Stimulated activated CD8-positive, alpha-beta memory T cell treated with anti-CD3 and anti-CD28 coated beads, Interleukin-12 subunit alpha, Interleukin-12 subunit beta, amount 100 ng/mL, for 4 hours (primary cell): ENCODE data around the gene SYNPO2.

Experiments used
- DNase-seq: peaks from one replicate; pipeline ENCODE4 v3.0.0-alpha.2; 2020; ENCODE audit warnings: low read depth

SYNPO2 gene

DNA sequence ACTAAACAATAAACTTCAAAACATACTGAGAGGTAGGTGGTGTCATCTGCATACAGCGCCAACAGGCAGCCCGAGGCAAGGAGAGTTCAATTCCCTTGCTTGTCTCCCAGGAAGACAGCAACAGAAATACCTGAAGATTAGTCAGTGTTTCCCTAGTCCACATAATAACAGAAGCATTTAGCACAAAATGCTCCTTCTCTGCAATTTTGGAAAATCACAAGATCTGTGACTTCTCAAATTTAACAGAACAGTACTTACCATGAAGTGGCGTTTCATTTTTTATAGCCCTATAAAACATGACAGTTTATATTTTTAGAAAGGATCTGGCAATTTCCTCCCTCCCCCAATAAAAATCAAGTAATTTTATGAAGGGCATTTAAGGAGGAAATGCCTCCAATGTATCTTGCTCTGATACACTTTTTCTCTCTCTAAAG lies 179.9 kb downstream of the SYNPO2 start:
- no peak for DNase-seq

DNA sequence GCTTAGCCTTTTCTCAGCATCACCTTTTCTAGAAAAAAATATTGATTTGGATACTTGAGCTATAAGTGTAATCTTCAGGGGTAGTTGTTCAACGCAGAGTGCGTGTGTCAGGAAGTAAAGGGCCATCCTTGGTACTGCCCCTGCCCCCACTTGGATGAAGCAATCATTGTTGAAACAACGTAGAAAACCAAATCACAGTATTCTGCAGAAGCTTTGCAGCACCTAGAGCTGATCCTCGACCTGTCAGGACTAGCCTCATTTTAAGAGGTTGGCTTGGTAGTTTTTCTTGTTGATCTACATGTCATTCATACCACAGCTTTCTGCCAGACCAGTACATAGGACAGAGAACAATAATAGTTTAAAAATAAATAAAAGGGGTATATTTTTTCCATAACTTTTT lies 181.6 kb downstream of the SYNPO2 start:
- DNase-seq, result no peak

DNA sequence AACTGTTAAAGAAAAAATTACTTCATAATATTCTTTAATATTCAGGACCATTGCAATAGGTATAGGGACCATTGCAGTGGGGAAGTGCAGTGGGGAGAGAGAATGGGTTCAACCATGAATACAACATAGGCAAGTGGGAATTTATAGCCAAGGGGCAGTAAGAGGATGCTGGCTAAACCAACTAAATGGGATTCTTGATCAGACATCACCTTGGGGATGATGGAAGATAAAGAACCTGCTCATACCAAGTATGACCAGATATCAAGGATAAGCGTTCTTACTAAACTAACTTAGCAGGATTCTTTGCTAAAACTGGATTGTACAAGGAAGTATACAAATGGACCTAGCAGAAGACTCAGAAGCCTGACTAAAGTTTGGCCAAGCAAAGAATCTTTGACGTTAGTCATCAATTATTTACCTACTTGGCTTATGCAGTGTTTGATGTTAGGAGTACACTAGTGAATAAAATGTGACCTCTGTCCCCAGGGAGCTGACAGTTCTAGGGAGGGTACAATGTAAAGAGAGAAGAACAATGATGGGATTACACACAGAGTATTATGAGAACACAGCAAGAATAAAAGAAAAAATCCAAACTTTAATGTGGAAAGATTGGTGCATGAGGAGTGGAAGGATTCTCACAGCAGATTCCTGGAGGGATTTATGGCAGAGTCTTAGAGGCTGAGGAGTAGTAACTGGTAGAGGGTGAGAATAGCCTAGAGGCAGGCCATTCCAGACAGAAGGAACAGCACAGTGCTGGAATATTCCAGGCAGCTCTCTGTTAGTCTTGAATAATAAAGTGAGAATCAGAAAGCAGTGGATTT lies 192.3 kb downstream of the SYNPO2 start:
- no peak for DNase-seq

DNA sequence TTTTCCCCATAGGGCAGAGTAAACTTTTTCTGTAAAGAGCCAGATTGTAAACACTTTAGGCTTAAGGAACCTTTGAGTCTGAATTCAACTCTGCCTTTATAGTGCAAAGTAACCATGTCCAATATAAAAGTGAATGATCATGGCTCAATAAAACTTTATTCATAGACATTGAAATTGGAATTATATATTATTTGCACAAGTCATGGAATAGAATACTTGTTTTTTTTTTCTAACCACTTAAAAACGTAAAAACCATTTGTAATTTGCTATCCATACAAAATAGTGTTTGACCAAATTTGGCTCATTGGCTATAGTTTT lies 192.8 kb downstream of the SYNPO2 start:
- no peak for DNase-seq

GRCh38 chr4:119081943-119082342 lies 193.3 kb downstream of the SYNPO2 start:
- no peak for DNase-seq

DNA sequence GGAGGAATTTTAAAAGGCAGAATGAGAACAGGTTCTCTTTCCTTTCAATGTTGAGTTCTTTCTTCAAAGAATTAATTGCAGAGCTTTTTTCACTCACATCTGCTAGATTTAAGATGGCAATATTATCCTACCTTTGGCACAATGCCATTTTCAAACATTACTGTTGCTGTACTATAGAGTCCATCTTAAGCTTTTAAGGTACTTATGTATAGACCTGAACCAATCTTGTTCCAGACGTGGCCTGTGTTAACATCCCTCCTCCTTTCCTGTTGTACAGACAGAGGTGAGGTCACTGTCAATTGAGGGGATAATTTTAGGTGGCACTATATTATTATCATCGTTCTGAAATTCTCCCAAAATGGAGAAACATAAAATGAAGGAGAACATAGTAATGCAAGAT lies 194.0 kb downstream of the SYNPO2 start:
- DNase-seq, result no peak

- DNase-seq, result no peak
Observed at GRCh38 chr4:119084513-119084912, 195.9 kb downstream of the SYNPO2 start.

GRCh38 chr4:119087121-119087520 lies 198.5 kb downstream of the SYNPO2 start:
- DNase-seq, result no peak

DNA sequence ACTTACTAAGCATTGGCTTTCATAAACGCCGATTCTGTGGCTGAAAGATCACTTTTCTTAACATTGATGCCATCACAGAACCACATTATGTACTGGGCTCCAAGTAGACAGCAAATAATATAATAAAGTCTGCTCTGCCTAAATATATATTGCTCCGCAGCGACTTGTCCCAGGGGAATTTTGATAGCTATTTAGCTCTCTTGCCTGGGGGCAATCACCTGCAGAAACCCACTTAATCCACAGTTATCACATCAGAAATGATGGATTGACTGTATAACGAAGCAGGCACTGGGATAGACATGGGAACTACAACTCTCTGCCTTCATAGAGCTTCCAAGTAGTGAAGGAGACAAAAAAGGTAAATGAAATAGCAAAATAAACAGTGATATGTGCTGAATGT lies 199.0 kb downstream of the SYNPO2 start:
- DNase-seq, result no peak

- no peak for DNase-seq
Observed at GRCh38 chr4:119093042-119093827, 204.6 kb downstream of the SYNPO2 start.

- no peak for DNase-seq
Observed at GRCh38 chr4:119097282-119097900, 208.7 kb downstream of the SYNPO2 start.

GRCh38 chr4:119098306-119098705 lies 209.7 kb downstream of the SYNPO2 start:
- no peak for DNase-seq

GRCh38 chr4:119099227-119099810 lies 210.7 kb downstream of the SYNPO2 start:
- DNase-seq, result no peak

- DNase-seq, result no peak
Observed at GRCh38 chr4:119100655-119101054, 212.0 kb downstream of the SYNPO2 start.

DNA sequence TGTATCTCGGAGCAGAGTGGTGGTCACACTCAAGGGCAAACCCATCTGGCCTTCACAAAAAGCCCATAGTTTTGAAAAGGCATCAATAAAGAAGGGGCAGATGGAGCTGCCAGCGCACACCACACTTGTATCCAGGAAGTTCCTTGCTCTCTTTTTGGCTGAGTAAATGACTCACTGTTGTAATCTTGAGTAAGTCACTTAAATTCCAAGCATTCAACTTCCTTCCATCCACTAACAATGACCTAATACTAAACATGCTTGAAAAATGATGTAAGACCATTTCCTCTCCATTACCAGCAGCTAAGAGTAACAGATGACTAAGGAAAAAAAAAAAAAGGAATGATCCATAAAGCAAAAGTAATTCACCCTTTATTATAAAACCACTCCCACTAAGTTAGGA lies 214.6 kb downstream of the SYNPO2 start:
- no peak for DNase-seq

DNA sequence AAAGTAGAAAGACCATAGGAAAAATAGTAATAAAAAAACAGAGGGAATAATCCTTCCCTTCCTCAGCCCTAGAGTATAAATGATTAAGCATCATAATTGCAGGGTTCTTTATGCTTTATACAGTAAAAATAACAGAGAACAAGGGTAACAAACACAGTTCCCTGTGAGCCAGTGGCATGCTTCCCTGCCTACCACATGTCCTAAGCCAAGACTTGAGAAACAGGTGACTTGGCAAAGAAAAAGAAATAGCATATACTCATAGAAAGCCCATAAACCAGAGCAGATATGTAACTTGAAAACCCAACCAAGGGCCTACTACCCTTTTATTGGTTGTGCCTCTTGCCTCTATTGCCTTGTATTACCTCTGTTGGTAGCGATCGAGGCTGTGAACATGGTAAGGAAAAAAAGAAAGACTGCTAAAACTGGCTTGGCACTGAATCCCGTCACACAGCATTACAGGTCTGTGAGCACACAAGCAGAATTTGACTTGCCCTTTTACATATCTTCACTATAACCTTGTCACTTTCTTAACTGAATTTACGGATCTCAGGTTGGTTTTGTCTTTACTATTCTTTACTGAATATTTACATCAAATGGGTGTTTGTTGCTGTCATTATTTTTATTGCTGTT lies 216.1 kb downstream of the SYNPO2 start:
- DNase-seq, result no peak

GRCh38 chr4:119105605-119106004 lies 217.0 kb downstream of the SYNPO2 start:
- DNase-seq, result no peak

- no peak for DNase-seq
Observed at GRCh38 chr4:119106036-119107000, 217.7 kb downstream of the SYNPO2 start.

DNA sequence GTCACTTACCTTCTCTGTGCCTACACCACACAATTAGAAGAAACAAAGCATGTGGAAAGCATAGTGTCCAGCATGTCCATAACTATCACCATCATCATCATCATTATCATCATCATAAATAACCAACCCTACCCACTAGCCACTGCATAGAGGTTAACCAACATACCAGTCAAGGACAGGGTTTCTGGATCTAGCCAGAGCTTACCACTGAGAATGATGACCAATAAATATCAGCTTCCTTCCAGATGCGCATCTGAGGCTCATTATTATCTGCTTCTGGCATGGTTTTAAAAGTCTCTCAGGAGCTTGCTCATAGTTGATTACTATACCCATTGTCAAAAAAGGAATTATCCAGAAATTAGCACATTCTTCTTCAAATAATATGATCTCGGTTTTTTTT lies 221.5 kb downstream of the SYNPO2 start:
- DNase-seq, result no peak
